IMR-90 (cell line): ENCODE measurements around the gene PRRC2B. TPM values are rescaled to one million over a fixed set of nuclear protein-coding genes. Genes with fewer than 3 reads are reported as not detected.

Experiments used
- ATAC-seq: fragments of 200-7000 bp; cut with Tn5 transposase; 2 replicates; pipeline ENCODE4 v1.9.1; 2020; ENCODE audit warnings: low read depth, mild to moderate bottlenecking, moderate library complexity
- BruUV-seq: library from RNA; stranded (reverse); fragments of 400-500 nt; replicated peaks from 2 replicates; lab custom pipeline; 2021; lab: Mats Ljungman, UMichigan
- CTCF ChIA-PET: fragments of 300-600 bp; formaldehyde crosslinking; extraction: SDS; loops from one replicate; lab custom pipeline; 2021; ENCODE audit warnings: antibody characterized with exemption; lab: Yijun Ruan, JAX
- POLR2A ChIA-PET: fragments of 300-600 bp; sonication (Branson Sonifier 250); formaldehyde crosslinking; loops from one replicate; lab custom pipeline; 2022; ENCODE audit warnings: antibody characterized with exemption; ENCODE audit not compliant: unreplicated experiment; lab: Charles Lee
- DNase-seq: peaks from one replicate; pipeline ENCODE4 v3.0.0; 2013
- H2AFZ ChIP-seq: replicated peaks from 2 replicates; pipeline ENCODE3; 2013; ENCODE audit warnings: low read length, mild to moderate bottlenecking; ENCODE audit not compliant: poor library complexity
- H2AK5ac ChIP-seq: 2 replicates; pipeline ENCODE4 v1.6.1; 2013; ENCODE audit warnings: low read depth, low read length, inconsistent platforms
- H2AK9ac ChIP-seq: replicated peaks from 2 replicates; pipeline ENCODE3; 2013; ENCODE audit warnings: mild to moderate bottlenecking, low read depth, low read length, moderate library complexity; ENCODE audit not compliant: poor library complexity
- H2BK120ac ChIP-seq: 2 replicates; pipeline ENCODE4 v1.6.1; 2013; ENCODE audit warnings: low read depth, low read length, inconsistent platforms
- H2BK15ac ChIP-seq: 3 replicates; pipeline ENCODE4 v1.6.1; 2013; ENCODE audit warnings: low read depth, low read length, inconsistent platforms
- H2BK20ac ChIP-seq: 2 replicates; pipeline ENCODE4 v1.6.1; 2013; ENCODE audit warnings: low read depth, mild to moderate bottlenecking, inconsistent platforms, low read length, moderate library complexity
- H2BK5ac ChIP-seq: 2 replicates; pipeline ENCODE4 v1.6.1; 2013; ENCODE audit warnings: mild to moderate bottlenecking, low read depth, low read length, inconsistent platforms; ENCODE audit not compliant: poor library complexity, severe bottlenecking
- H3K14ac ChIP-seq: replicated peaks from 2 replicates; pipeline ENCODE4 v1.6.1; 2013; ENCODE audit warnings: low read depth, low read length, inconsistent platforms
- H3K18ac ChIP-seq: 2 replicates; pipeline ENCODE4 v1.6.1; 2013; ENCODE audit warnings: low read depth, low read length, control low read depth
- H3K23ac ChIP-seq: 2 replicates; pipeline ENCODE4 v1.6.1; 2013; ENCODE audit warnings: low read depth, low read length, inconsistent platforms
- H3K27ac ChIP-seq: 2 replicates; pipeline ENCODE4 v1.5.1; 2013; ENCODE audit warnings: mild to moderate bottlenecking, control low read depth, low read length; ENCODE audit not compliant: insufficient read depth
- H3K27me3 ChIP-seq: 2 replicates; pipeline ENCODE4 v1.6.1; 2013; ENCODE audit warnings: low read length; ENCODE audit not compliant: control insufficient read depth, insufficient read depth
- H3K36me3 ChIP-seq: 2 replicates; pipeline ENCODE4 v1.6.1; 2013; ENCODE audit warnings: low read length, mixed read lengths; ENCODE audit not compliant: control insufficient read depth, insufficient read depth
- H3K4ac ChIP-seq: 2 replicates; pipeline ENCODE4 v1.6.1; 2013; ENCODE audit warnings: low read depth, low read length, inconsistent platforms
- H3K4me1 ChIP-seq: 2 replicates; pipeline ENCODE4 v1.6.1; 2013; ENCODE audit warnings: low read length, mixed read lengths; ENCODE audit not compliant: control insufficient read depth, insufficient read depth
- H3K4me2 ChIP-seq: 2 replicates; pipeline ENCODE4 v1.6.1; 2013; ENCODE audit warnings: low read depth, mild to moderate bottlenecking, control low read depth, low read length, moderate library complexity
- H3K4me3 ChIP-seq: 2 replicates; pipeline ENCODE4 v1.5.1; 2013; ENCODE audit warnings: low read depth, mild to moderate bottlenecking, control low read depth, low read length, moderate library complexity; ENCODE audit not compliant: insufficient read depth
- H3K56ac ChIP-seq: 2 replicates; pipeline ENCODE4 v1.6.1; 2013; ENCODE audit warnings: low read length, inconsistent platforms; ENCODE audit not compliant: insufficient read depth; ENCODE audit errors: extremely low read depth
- H3K79me1 ChIP-seq, 2 experiments: 2 replicates each; pipeline ENCODE4 v1.6.1; 2013; ENCODE audit warnings: low read length in 2 of 2, inconsistent platforms in 1 of 2, low read depth in 1 of 2
- H3K9ac ChIP-seq: 2 replicates; pipeline ENCODE4 v1.6.1; 2013; ENCODE audit warnings: low read depth, low read length, control low read depth
- H3K9me1 ChIP-seq: 2 replicates; pipeline ENCODE4 v1.6.1; 2013; ENCODE audit warnings: low read length, inconsistent platforms; ENCODE audit not compliant: insufficient read depth
- H3K9me3 ChIP-seq: 2 replicates; pipeline ENCODE4 v1.6.1; 2013; ENCODE audit warnings: low read length; ENCODE audit not compliant: control insufficient read depth, insufficient read depth
- H4K20me1 ChIP-seq: 2 replicates; pipeline ENCODE4 v1.6.1; 2013; ENCODE audit warnings: low read length, inconsistent platforms; ENCODE audit not compliant: insufficient read depth
- H4K5ac ChIP-seq: 2 replicates; pipeline ENCODE4 v1.6.1; 2013; ENCODE audit warnings: mild to moderate bottlenecking, low read depth, low read length, control low read depth
- H4K8ac ChIP-seq, 2 experiments: 2 replicates each; pipeline ENCODE4 v1.6.1; 2013; ENCODE audit warnings: low read depth in 2 of 2, low read length in 2 of 2, control low read depth in 1 of 2, inconsistent platforms in 1 of 2
- H4K91ac ChIP-seq: 2 replicates; pipeline ENCODE4 v1.6.1; 2013; ENCODE audit warnings: low read depth, low read length, inconsistent platforms; ENCODE audit not compliant: insufficient read depth
- CEBPB ChIP-seq: IDR thresholded peaks from 2 replicates; pipeline ENCODE4 v1.6.1; 2012; ENCODE audit warnings: low read depth, low read length, improper control_type of control experiment
- MAFK ChIP-seq: IDR thresholded peaks from 2 replicates; pipeline ENCODE4 v1.6.1; 2012; ENCODE audit warnings: low read depth, low read length, improper control_type of control experiment
- MAZ ChIP-seq: IDR thresholded peaks from 2 replicates; pipeline ENCODE4 v1.6.1; 2012; ENCODE audit warnings: low read depth, mild to moderate bottlenecking, low read length, improper control_type of control experiment, moderate library complexity, borderline replicate concordance
- NFE2L2 ChIP-seq: fragments of 150-350 bp; IDR thresholded peaks from 2 replicates; pipeline ENCODE4 v1.6.1; 2016; ENCODE audit warnings: low read depth, mild to moderate bottlenecking, low read length
- WGBS, 2 experiments: methylation state at CpG; one replicate each; pipeline versions ENCODE4 v1.1.5 to v1.1.7; 2013; ENCODE audit warnings: missing lambda C conversion rate in 2 of 2; ENCODE audit not compliant: insufficient read length in 1 of 2; ENCODE audit errors: extremely low coverage in 2 of 2; 5-methylcytosine and 5-hydroxymethylcytosine counted together
- dilution Hi-C: fragments of 300-500 bp; cut with HindIII; formaldehyde crosslinking; loops from one replicate; pipeline ENCODE4 v1.14.3; 2018; ENCODE audit warnings: low sequenced_read_pairs; ENCODE audit not compliant: unreplicated experiment
- in situ Hi-C: fragments of 300-500 bp; cut with MboI; formaldehyde crosslinking; loops from 3 replicates; pipeline ENCODE4 v1.14.3; 2019; ENCODE audit warnings: low sequenced_read_pairs, inconsistent platforms, mixed read lengths
- intact Hi-C: fragments of 100-400 bp; cut with micrococcal nuclease; formaldehyde crosslinking; loops from 2 replicates; pipeline ENCODE4 v1.10.0; 2022
- polyA plus RNA-seq, 3 experiments: library from polyadenylated mRNA; depleted of rRNA; stranded (reverse); fragments of >200 nt; gene quantifications; 2 replicates each; pipeline ENCODE4 v1.2.3, GENCODE V29; 2012; ENCODE audit warnings: low replicate concordance in 1 of 3
- total RNA-seq: library from RNA; depleted of rRNA; stranded (reverse); fragments of >200 nt; gene quantifications from 2 replicates; pipeline ENCODE4 v1.2.3, GENCODE V29; 2012
- TF ChIP-seq, protein P1 (sequence below): fragments of 150-350 bp; IDR thresholded peaks from 2 replicates; pipeline ENCODE4 v1.6.1; 2016; ENCODE audit warnings: low read depth, mild to moderate bottlenecking, low read length, moderate library complexity, borderline replicate concordance

Gene PRRC2B
- total and polyA plus RNA-seq, 2 of the 4 experiments (the other 2 are of a cell fraction): 19.4 to 39.1 TPM

DNA sequence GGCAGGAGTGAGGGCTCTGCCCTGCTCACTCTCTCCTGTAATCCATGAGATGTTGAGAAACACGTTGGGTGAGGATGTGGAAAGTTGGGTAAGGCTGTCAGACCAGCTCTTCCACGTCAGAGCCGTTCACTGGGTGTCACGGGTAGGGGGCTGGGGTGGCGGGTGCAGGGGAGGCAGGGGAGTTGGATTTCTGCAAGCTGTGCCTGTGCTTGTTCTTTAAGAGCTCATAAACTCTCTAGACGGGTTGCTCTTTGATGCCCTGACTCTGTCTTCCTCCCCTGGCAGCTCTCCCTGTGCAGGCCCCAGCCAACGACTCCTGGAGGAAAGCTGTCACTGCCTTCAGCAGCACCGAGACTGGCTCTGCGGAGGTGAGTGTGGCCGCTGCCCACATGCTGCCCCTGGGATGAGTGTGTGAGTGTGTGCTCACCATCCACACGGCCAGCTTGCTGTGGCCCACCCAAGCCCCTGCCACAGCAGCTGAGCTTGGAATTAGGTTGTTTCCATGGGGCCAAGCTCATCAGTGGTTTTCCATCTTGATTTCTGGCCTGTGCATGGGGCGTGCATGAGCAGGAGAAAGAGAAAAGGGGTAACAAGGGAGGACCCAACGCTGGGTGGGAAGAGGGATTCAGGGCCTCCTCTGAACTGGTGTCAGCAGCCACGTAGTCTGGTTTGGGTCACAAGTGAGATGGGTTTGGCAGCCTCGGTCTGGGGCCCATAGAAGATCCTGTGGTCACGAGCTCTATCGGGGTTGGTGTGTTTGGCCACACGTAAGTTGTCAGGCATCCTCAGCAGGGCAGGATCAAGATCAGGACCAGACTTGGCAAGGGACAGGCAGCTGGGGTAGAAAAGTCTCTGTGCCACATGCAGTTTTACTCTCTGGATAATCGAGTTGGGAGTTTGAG is 87.8 kb downstream of the PRRC2B start (continued):
- TF ChIP-seq, protein P1, sequence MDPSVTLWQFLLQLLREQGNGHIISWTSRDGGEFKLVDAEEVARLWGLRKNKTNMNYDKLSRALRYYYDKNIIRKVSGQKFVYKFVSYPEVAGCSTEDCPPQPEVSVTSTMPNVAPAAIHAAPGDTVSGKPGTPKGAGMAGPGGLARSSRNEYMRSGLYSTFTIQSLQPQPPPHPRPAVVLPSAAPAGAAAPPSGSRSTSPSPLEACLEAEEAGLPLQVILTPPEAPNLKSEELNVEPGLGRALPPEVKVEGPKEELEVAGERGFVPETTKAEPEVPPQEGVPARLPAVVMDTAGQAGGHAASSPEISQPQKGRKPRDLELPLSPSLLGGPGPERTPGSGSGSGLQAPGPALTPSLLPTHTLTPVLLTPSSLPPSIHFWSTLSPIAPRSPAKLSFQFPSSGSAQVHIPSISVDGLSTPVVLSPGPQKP: no peak

DNA sequence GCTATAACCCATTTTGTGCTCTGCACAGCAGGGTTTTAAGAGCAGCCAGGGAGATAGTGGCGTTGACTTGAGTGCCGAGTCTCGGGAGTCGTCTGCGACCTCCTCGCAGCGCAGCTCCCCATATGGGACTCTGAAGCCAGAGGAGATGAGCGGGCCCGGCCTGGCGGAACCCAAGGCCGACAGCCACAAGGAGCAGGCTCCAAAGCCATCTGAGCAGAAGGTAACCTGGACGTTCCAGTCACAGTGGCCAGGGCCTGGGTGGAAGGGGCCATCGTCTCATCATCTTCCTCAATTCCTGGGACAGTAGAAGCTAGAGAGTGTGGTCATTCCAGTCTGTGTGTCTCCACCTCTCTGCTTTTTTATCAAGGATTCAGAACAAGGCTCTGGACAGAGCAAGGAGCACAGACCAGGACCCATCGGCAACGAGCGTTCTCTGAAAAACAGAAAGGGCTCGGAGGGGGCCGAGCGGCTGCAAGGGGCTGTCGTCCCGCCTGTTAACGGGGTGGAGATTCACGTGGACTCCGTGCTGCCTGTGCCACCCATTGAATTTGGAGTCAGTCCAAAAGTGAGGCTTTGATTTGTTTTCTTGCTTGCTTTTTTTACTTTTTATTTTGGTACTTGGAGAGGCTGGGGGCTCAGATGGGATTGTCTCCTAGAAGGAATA is 88.6 kb downstream of the PRRC2B start:
- TF ChIP-seq CEBPB: no peak
- no peak for TF ChIP-seq MAZ
- TF ChIP-seq MAFK: no peak
- TF ChIP-seq NFE2L2: no peak
- DNase-seq (no peak), ATAC-seq (no peak)
- no peak overlapping the region for H2BK20ac ChIP-seq
- H3K4ac ChIP-seq: no peak overlapping the region
- H2BK15ac ChIP-seq: no peak overlapping the region
- no peak overlapping the region for H4K5ac ChIP-seq
- H3K9me1 ChIP-seq: no peaks in the 10 kb centered on the region
- H3K4me2 ChIP-seq: no peak overlapping the region
- H3K56ac ChIP-seq: no peak overlapping the region
- intact Hi-C loops: no loop called here
- no peak overlapping the region for H3K23ac ChIP-seq
- no peak overlapping the region for H3K27ac ChIP-seq
- no peak overlapping the region for H3K4me3 ChIP-seq
- in situ Hi-C loops: no loop called here
- no peak overlapping the region for H4K91ac ChIP-seq
- H3K18ac ChIP-seq: no peak overlapping the region
- H2AFZ ChIP-seq: no peak overlapping the region
- dilution Hi-C loops: no loop called here
- H2BK120ac ChIP-seq: no peak overlapping the region
- H3K4me1 ChIP-seq: no peaks in the 10 kb centered on the region
- peaks cover 41 to 71% of the 10 kb centered on the region in 2 experiments for H3K79me1 ChIP-seq
- H3K14ac ChIP-seq: no peak overlapping the region
- H4K20me1 ChIP-seq: peaks cover 38% of the 10 kb centered on the region
- no peaks in the 10 kb centered on the region for H3K27me3 ChIP-seq
- ChIA-PET CTCF (no interaction called here), POLR2A (no interaction called here)
- H3K36me3 ChIP-seq: peaks cover 91% of the 10 kb centered on the region
- no peak overlapping the region for H3K9ac ChIP-seq
- BruUV-seq: TSS peak; percentile 41
- H3K9me3 ChIP-seq: no peaks in the 10 kb centered on the region
- no peak overlapping the region for H2AK9ac ChIP-seq
- no peak overlapping the region for H4K8ac ChIP-seq
- H2BK5ac ChIP-seq: no peak overlapping the region
- 93% methylated on average over 22 of the region's 24 CpGs; no CpG with 5 or more reads in 1 of the 2 experiments for WGBS, 2 experiments
- H2AK5ac ChIP-seq: no peak overlapping the region
